ENCODE measurements around the gene ZBTB22. TPM values are rescaled to one million over a fixed set of nuclear protein-coding genes. Genes with fewer than 3 reads are reported as not detected.
"Not testable (repeated sequence)": the region's sequence is repeated elsewhere in the genome, so short reads cannot be mapped to it uniquely, and the experiment has no call there.

The ZBTB22 gene
- total and polyA plus RNA-seq, 2 donors (not counting 1 experiment from before 2014, with no cell fraction given), result 25.9 to 39.7 TPM

DNA sequence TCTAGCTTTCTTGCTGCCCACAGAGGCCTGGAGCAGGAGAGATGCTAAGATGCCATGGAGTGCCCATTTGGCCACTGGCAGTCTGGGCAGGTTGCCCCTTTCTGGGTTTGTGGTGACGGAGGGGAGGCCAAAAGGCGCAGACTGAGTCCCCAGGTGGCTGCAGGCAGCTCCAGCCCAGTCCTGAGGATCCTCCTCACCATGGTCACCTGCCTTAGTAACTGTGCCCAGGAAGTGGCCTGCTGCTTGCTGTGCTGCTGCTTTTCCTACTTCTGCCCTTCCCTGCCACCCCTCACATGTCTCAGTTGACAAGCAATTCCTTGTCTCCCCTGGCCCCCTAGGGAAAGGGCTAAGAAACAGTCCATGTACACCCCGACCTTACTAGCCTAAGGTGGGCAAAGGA lies 38.8 kb upstream of the ZBTB22 start:
- peaks cover 0 to 2% (median 0%) of the 10 kb centered on the region in 4 experiments for H3K27me3 ChIP-seq (replicated peaks in 1 of 4; ENCODE audit: control extremely low read depth in 1 of 4, control insufficient read depth in 3 of 4, insufficient read depth in 4 of 4, low read length in 3 of 4)
- no peak overlapping the region for H3K4me3 ChIP-seq (ENCODE audit: control extremely low read depth in 1 of 5, extremely low read depth in 1 of 5, insufficient read depth in 1 of 5, low read depth in 2 of 5, low read length in 4 of 5)
- no peak overlapping the region for H3K27ac ChIP-seq (ENCODE audit: low read length in 2 of 2)
- no peaks in the 10 kb centered on the region for H3K79me2 ChIP-seq (ENCODE audit: control insufficient read depth, insufficient read depth, low read length)
- H3K9me3 Mint-ChIP-seq (ENCODE audit: insufficient read depth), result no peaks in the 10 kb centered on the region
- H2AFZ ChIP-seq (ENCODE audit: insufficient read depth, low read depth, low read length, poor library complexity, severe bottlenecking), result no peak overlapping the region
- WGBS (ENCODE audit: insufficient coverage), result 100% methylated on average over 1 of the region's 3 CpGs
- POLR2A ChIA-PET, result no interaction called here
- no peak overlapping the region for H3K4me3 Mint-ChIP-seq
- peaks cover 8% of the 10 kb centered on the region for H3K27me3 Mint-ChIP-seq
- CTCF ChIA-PET, result no interaction called here
- no peaks in the 10 kb centered on the region for H4K20me1 ChIP-seq (ENCODE audit: control insufficient read depth, insufficient read depth, low read length, poor library complexity, severe bottlenecking)
- intact Hi-C loops (cut with micrococcal nuclease), result no loop called here
- no peak overlapping the region for H3K9ac ChIP-seq (ENCODE audit: low read length)
- DNase-seq (no peak), ATAC-seq (ENCODE audit: low read depth) (no peak)
- no peaks in the 10 kb centered on the region for H3K4me1 ChIP-seq (ENCODE audit: control insufficient read depth in 2 of 2, insufficient read depth in 2 of 2, low read length in 2 of 2)
- H3K27ac Mint-ChIP-seq, result no peak overlapping the region
- TF ChIP-seq EZH2 (IDR thresholded peaks at IDR 0.05; ENCODE audit: borderline replicate concordance, insufficient read depth, low read depth, low read length, poor library complexity, severe bottlenecking), result no peak
- TF ChIP-seq, protein P1, sequence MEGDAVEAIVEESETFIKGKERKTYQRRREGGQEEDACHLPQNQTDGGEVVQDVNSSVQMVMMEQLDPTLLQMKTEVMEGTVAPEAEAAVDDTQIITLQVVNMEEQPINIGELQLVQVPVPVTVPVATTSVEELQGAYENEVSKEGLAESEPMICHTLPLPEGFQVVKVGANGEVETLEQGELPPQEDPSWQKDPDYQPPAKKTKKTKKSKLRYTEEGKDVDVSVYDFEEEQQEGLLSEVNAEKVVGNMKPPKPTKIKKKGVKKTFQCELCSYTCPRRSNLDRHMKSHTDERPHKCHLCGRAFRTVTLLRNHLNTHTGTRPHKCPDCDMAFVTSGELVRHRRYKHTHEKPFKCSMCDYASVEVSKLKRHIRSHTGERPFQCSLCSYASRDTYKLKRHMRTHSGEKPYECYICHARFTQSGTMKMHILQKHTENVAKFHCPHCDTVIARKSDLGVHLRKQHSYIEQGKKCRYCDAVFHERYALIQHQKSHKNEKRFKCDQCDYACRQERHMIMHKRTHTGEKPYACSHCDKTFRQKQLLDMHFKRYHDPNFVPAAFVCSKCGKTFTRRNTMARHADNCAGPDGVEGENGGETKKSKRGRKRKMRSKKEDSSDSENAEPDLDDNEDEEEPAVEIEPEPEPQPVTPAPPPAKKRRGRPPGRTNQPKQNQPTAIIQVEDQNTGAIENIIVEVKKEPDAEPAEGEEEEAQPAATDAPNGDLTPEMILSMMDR (IDR thresholded peaks at IDR 0.05), result no peak
- no peak overlapping the region for H3K4me2 ChIP-seq (replicated peaks; ENCODE audit: low read depth, low read length, poor library complexity, severe bottlenecking)
- H3K36me3 ChIP-seq (replicated peaks in 1 of 2; ENCODE audit: control extremely low read depth in 1 of 2, control insufficient read depth in 1 of 2, extremely low read depth in 1 of 2, insufficient read depth in 2 of 2, low read length in 1 of 2), result no peaks in the 10 kb centered on the region
- H3K9me3 ChIP-seq (ENCODE audit: control extremely low read depth in 1 of 3, control insufficient read depth in 2 of 3, insufficient read depth in 1 of 3, low read length in 2 of 3), result no peaks in the 10 kb centered on the region
- no peaks in the 10 kb centered on the region for H3K4me1 Mint-ChIP-seq

DNA sequence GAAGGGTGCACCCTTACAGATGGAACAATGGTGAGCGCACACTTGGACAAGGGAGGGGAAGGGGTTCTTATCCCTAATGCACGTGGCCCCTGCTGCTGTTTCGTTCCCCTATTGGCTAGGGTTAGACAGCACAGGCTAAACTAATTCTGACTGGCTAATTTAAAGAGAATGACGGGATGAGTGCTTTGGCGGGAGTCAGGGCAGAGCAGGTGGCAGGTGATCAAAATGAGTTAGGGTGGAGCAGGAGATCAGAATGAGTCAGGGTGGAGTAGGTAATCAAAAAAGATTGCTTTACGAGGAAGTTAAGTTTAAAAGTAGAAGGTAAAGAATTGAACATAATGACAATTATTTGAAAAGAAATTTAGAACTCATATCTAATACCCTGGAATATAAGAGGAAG lies 38.3 kb upstream of the ZBTB22 start:
- H3K4me3 ChIP-seq (ENCODE audit: control extremely low read depth in 1 of 5, extremely low read depth in 1 of 5, insufficient read depth in 1 of 5, low read depth in 2 of 5, low read length in 4 of 5); H3K4me1 Mint-ChIP-seq; H3K27ac Mint-ChIP-seq; CTCF ChIA-PET; H3K9ac ChIP-seq (ENCODE audit: low read length); H3K9me3 ChIP-seq (ENCODE audit: control extremely low read depth in 1 of 3, control insufficient read depth in 2 of 3, insufficient read depth in 1 of 3, low read length in 2 of 3); H3K4me2 ChIP-seq (replicated peaks; ENCODE audit: low read depth, low read length, poor library complexity, severe bottlenecking); H3K27me3 ChIP-seq (replicated peaks in 1 of 4; ENCODE audit: control extremely low read depth in 1 of 4, control insufficient read depth in 3 of 4, insufficient read depth in 4 of 4, low read length in 3 of 4); H3K27ac ChIP-seq (ENCODE audit: low read length in 2 of 2); H3K4me3 Mint-ChIP-seq; ATAC-seq (ENCODE audit: low read depth); H3K4me1 ChIP-seq (ENCODE audit: control insufficient read depth in 2 of 2, insufficient read depth in 2 of 2, low read length in 2 of 2); POLR2A ChIA-PET; H2AFZ ChIP-seq (ENCODE audit: insufficient read depth, low read depth, low read length, poor library complexity, severe bottlenecking); H3K36me3 ChIP-seq (replicated peaks in 1 of 2; ENCODE audit: control extremely low read depth in 1 of 2, control insufficient read depth in 1 of 2, extremely low read depth in 1 of 2, insufficient read depth in 2 of 2, low read length in 1 of 2); H3K79me2 ChIP-seq (ENCODE audit: control insufficient read depth, insufficient read depth, low read length); DNase-seq; H3K9me3 Mint-ChIP-seq (ENCODE audit: insufficient read depth); intact Hi-C loops (cut with micrococcal nuclease); H3K27me3 Mint-ChIP-seq; H4K20me1 ChIP-seq (ENCODE audit: control insufficient read depth, insufficient read depth, low read length, poor library complexity, severe bottlenecking): not testable (repeated sequence)
- WGBS (ENCODE audit: insufficient coverage), result 97% methylated on average over 5 of the region's 6 CpGs
